GM10266 (cell line): Measurements from ENCODE around the gene SCN4A.

Source experiments
- DNase-seq: peaks from one replicate; pipeline ENCODE4 v3.0.0; 2012; ENCODE audit errors: extremely low spot score
- TF ChIP-seq, protein P1 (sequence below): IDR thresholded peaks from 2 replicates; pipeline ENCODE4 v1.5.1; 2012; ENCODE audit warnings: mild to moderate bottlenecking, low read depth; ENCODE audit not compliant: control insufficient read depth, insufficient read depth; ENCODE audit errors: missing control alignments

Gene SCN4A

DNA sequence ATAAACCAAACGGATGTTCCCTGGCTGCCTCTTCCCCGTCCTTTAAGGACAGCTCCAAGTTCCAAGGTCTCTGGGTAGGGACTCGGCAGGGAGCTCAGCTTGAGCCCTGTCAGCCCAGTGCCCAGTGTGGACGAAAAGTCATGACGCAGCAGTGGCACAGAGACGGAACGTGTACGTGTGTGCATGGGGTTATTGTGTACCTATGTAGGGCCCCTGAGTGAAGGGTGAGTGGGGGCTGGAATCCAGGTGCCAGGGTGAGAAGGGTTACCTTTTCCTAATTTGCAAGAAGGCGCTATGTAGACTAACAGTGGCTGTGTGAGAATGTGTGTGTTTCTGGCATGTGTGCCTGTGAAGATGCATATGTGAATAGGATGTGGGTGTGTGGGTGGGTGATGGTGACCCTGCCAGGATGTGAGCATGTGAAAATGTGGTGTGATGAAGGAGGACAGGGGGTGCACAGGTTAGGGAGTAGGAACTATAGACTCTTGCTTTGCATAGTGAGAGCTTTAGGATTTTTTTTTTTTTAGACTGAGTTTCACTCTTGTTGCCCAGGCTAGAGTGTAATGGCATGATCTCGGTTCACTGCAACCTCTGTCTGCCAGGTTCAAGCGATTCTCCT lies 6.0 kb downstream of the SCN4A start:
- DNase-seq = peak; percentile 50
- TF ChIP-seq, protein P1, sequence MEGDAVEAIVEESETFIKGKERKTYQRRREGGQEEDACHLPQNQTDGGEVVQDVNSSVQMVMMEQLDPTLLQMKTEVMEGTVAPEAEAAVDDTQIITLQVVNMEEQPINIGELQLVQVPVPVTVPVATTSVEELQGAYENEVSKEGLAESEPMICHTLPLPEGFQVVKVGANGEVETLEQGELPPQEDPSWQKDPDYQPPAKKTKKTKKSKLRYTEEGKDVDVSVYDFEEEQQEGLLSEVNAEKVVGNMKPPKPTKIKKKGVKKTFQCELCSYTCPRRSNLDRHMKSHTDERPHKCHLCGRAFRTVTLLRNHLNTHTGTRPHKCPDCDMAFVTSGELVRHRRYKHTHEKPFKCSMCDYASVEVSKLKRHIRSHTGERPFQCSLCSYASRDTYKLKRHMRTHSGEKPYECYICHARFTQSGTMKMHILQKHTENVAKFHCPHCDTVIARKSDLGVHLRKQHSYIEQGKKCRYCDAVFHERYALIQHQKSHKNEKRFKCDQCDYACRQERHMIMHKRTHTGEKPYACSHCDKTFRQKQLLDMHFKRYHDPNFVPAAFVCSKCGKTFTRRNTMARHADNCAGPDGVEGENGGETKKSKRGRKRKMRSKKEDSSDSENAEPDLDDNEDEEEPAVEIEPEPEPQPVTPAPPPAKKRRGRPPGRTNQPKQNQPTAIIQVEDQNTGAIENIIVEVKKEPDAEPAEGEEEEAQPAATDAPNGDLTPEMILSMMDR = no peak

DNA sequence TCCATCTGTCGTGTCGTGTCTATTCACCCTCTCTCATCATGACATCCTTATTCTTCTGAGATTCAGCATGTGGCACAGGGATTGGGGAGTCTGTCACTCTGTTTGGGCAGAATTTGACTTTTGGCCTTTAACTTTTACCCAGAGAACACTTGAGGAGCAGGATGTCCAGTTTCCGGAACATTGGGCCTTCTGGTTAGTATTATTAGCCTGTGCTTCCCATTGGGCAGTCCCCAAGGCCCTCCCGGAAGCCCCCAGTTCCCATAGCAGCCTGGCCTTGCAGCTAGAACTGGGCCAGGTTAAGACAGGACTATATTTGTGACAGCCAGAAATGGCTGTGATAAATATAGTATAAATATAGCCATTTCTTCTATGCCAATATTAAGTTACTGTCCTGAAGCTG lies 9.6 kb downstream of the SCN4A start:
- TF ChIP-seq, protein P1 = no peak
- DNase-seq = no peak

DNA sequence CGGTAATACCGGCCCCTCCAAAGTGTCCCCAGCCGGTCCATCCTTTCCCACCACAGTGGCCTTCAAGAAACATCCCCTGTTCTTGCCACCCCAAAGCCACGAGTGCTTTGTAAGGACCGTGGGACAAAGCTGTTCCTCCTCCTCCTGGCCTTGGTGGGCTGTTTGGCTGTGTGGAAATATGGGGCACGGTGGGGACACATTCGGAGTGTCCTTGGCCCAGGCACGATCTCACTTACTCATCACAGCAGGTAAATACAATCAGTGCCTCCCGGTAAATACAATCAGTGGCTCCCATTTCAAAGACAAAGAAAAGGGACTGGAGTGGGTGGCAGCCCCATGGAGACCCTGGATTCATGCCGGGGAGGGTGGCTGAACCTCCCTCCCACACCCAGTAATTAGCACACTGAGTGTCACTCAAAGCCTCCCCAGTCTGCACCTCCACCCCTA lies 10.4 kb downstream of the SCN4A start:
- TF ChIP-seq, protein P1 = no peak
- no peak for DNase-seq

DNA sequence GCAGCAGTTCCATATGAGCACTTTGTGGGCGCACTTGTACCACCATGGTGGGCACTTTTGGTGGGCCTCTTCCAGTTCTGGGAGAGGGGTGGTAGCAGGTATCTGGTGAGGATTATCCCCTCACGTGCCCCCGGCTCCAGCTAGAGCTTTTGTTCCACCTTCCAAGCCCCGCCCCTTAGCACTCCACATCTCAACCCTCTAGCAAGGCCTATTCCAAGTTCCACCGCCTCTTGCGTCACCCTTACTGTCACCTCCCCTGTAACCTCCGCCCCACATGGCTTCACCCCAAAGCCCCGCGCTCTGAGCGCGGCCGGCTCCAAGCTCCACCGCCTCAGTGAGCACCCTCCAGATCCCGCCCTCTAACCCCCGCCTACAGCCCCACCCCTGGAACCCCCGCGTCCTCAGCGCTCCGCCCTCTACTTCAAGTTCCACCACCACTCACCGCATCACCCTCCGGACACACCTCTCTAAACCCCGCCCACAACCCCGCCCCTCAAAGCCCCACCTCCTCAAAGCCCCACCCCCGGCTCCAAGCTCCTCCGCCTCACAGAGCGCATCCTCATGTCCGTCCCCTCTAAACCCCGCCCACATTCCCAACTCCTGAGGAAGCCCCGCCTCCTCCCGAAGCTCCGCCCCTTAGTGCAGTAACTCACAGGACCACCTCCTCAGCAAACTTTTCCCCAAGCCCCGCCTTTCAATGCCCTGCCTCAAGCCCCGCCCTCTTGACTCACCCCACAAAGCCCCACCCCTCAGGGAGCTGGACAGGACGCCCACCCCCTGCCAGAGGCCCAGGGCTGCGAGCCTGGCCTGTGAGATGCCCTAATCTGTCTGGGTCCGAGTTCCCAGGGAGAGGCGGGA lies 11.1 kb downstream of the SCN4A start:
- TF ChIP-seq, protein P1 = no peak
- peak; percentile 66 for DNase-seq

DNA sequence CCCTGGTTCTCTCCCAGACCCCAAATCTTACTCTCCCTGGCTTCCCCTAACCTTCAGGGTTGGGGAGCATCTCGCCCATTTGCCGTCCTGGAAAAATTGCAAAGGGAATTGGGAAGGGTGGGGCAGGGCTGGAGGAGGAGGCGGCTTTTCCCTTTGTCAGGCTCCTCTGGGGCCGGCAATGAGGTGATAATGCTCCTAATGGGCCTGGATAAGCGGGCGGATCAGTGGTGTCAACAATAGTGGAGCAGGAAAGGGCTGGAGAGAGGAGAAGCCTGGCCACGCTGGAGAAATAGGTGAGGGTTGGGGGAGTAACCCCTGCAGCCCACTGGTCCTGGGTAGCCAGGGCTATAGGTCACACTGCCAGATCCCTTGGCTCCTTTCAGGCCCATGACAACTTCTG lies 12.3 kb downstream of the SCN4A start:
- no peak for DNase-seq
- TF ChIP-seq, protein P1 = no peak

DNA sequence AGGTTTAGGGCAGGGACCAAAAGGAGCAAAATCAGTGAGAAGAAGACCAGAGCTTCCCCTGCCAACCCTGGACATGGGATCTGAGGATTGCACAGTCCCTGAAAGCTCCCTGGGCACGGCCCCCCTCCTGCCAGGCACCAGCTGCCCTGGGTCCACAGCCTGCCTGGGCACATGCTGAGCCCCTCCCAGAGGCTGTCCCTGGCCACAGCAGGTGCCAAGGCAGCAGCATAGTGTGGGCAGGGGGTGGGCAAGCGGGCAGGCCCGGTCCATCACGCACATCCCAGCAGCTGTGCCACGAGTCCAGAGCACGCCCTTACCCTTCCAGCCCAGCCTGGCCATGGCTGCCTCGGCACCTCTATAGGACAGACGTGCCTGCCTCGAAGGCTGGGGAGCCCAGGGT lies 12.7 kb downstream of the SCN4A start:
- TF ChIP-seq, protein P1 = no peak

DNA sequence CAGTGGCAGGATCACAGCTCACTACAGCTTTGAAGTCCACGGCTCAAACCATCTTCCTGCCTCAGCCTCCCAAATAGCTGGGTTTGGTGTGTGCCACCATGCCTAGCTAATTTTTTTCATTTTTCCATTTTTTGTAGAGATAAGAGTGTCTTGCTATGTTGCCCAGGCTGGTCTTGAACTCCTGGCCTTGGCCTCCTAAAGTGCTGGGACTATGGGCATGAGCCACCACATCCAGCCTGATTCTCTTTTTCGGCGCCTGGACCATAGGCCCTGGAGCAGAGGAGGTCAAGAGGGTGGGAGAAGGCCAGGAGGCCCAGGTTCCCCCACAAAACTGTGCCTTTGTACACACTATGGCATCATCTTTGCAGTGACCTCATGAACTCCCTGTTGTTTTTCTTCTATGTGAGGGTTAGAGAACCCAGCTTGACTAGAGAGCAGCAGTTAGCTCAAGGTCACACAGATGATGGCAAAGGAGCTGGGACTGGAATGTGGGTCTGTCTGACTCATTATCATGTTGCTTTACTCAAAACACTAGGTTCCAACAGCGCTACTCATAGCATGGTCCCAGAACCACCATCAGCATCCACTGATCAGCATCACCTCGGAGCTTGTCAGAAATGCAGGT lies 16.3 kb downstream of the SCN4A start:
- TF ChIP-seq, protein P1 = no peak
- DNase-seq = no peak

More for the DNA sequence above, 12.7 kb downstream of the SCN4A start:
- no peak for DNase-seq
